HepG2 (cell line): ENCODE results near the gene CLP1. TPM values are rescaled to one million over a fixed set of nuclear protein-coding genes. Genes with fewer than 3 reads are reported as not detected.
A peak's percentile ranks its signal among the peaks of the same experiment; 100 is the strongest.

ENCODE experiments used
- CEBPG ChIP-seq: IDR thresholded peaks from 2 replicates; pipeline ENCODE4 v1.6.1; 2016
- FIP1L1 ChIP-seq: fragments of 200-400 bp; formaldehyde crosslinking; IDR thresholded peaks from 2 replicates; pipeline ENCODE4 v1.6.1; 2018; ENCODE audit warnings: low read depth, mild to moderate bottlenecking, low read length, moderate library complexity, borderline replicate concordance; ENCODE audit not compliant: insufficient read depth
- FOSL2 ChIP-seq: sonication (generic); formaldehyde crosslinking; IDR thresholded peaks from 2 replicates; pipeline ENCODE4 v1.4.0; 2020; ENCODE audit warnings: missing genetic modification reagents
- HNRNPK ChIP-seq: fragments of 200-400 bp; formaldehyde crosslinking; IDR thresholded peaks from 2 replicates; pipeline ENCODE4 v1.6.1; 2018; ENCODE audit warnings: low read length, low read depth, moderate library complexity, mild to moderate bottlenecking; ENCODE audit not compliant: poor library complexity, severe bottlenecking
- HOMEZ ChIP-seq: IDR thresholded peaks from 2 replicates; pipeline ENCODE4 v1.6.1; 2016; ENCODE audit warnings: low read depth
- MED8 ChIP-seq: sonication (generic); formaldehyde crosslinking; IDR thresholded peaks from 2 replicates; pipeline ENCODE4 v1.8.1; 2023; ENCODE audit warnings: mild to moderate bottlenecking, missing genetic modification reagents; ENCODE audit not compliant: insufficient replicate concordance
- MTF1 ChIP-seq: sonication (generic); formaldehyde crosslinking; IDR thresholded peaks from 2 replicates; pipeline ENCODE4 v1.5.0; 2020; ENCODE audit warnings: missing genetic modification reagents
- NFYC ChIP-seq: IDR thresholded peaks from 2 replicates; pipeline ENCODE4 v1.6.1; 2016; ENCODE audit warnings: missing genetic modification reagents, missing compliant biosample characterization
- NONO ChIP-seq, 2 experiments: fragments of 450-650 bp in 1 of 2; sonication (generic) in 1 of 2; formaldehyde crosslinking in 1 of 2; IDR thresholded peaks in 1 of 2; conservative IDR thresholded peaks in 1 of 2; 2 replicates each; pipeline versions ENCODE4 v1.6.1 to v1.8.0; 2017 to 2022; ENCODE audit warnings: mild to moderate bottlenecking in 1 of 2, missing genetic modification reagents in 1 of 2, moderate library complexity in 1 of 2
- PHF20 ChIP-seq: sonication (generic); formaldehyde crosslinking; IDR thresholded peaks from 2 replicates; pipeline ENCODE4 v1.5.0; 2020; ENCODE audit warnings: mild to moderate bottlenecking, missing genetic modification reagents
- THAP11 ChIP-seq: IDR thresholded peaks from 2 replicates; pipeline ENCODE4 v1.6.1; 2016; ENCODE audit warnings: missing biosample characterization, missing genetic modification reagents
- ZNF34 ChIP-seq: sonication (generic); formaldehyde crosslinking; IDR thresholded peaks from 2 replicates; pipeline ENCODE4 v1.4.0; 2020; ENCODE audit warnings: mild to moderate bottlenecking, missing genetic modification reagents, borderline replicate concordance
- ZNF484 ChIP-seq: sonication (generic); formaldehyde crosslinking; IDR thresholded peaks from 2 replicates; pipeline ENCODE4 v1.5.1; 2020; ENCODE audit warnings: mild to moderate bottlenecking, low read depth, missing genetic modification reagents, borderline replicate concordance
- ZZZ3 ChIP-seq: sonication (generic); formaldehyde crosslinking; IDR thresholded peaks from 2 replicates; pipeline ENCODE4 v1.4.0; 2020; ENCODE audit warnings: missing genetic modification reagents, mild to moderate bottlenecking, borderline replicate concordance
- polyA plus RNA-seq, 8 experiments: library from polyadenylated mRNA; depleted of rRNA in 3 of 8; stranded (reverse) in 7 of 8; unstranded in 1 of 8; fragments of >200 nt; fragmentation: Illumina TruSeq in 4 of 8; extraction: Trizol in 4 of 8; gene quantifications; 2 replicates each; pipeline versions ENCODE4 v1.2.1 to v1.2.3, GENCODE V29; 2011 to 2016; ENCODE audit warnings: low read depth in 4 of 8, missing spikeins in 1 of 8, mixed read lengths in 1 of 8; ENCODE audit not compliant: insufficient read depth in 1 of 8
- total RNA-seq, 5 experiments: library from RNA; depleted of rRNA; stranded (reverse); fragments of >200 nt; fragmentation: Illumina TruSeq; extraction: Trizol; gene quantifications; 2 replicates each; pipeline ENCODE4 v1.2.3, GENCODE V29; 2016; ENCODE audit warnings: low read depth in 1 of 5

CLP1 gene
- total and polyA plus RNA-seq, 2 of the 13 experiments (the other 11 are each of a cell fraction or from before 2014, with no cell fraction given): 14.6 to 24.8 TPM

GRCh38 chr11:57667736-57668433 lies 10.3 kb downstream of the CLP1 start, which contains the start of gene ZDHHC5 (continued):
- TF ChIP-seq ZNF484 (no peak), HNRNPK (peak; percentile 92), MED8 (CRISPR knock-in tag) (peak; percentile 38), FIP1L1 (no peak), HOMEZ (peak; percentile 60), CEBPG (no peak; the same call in 1 of the 2 replicates), PHF20 (peak; percentile 81), ZZZ3 (CRISPR knock-in tag) (peak; percentile 65; the same call in 1 of the 2 replicates), FOSL2 (CRISPR knock-in tag) (no peak), THAP11 (CRISPR knock-in tag) (peak; percentile 91), NONO (IDR thresholded peaks at IDR 0.05) (no peak), NONO (CRISPR knock-in tag; conservative IDR thresholded peaks at IDR 0.05) (peak; percentile 66), MTF1 (CRISPR knock-in tag) (no peak), NFYC (CRISPR knock-in tag) (peak; percentile 80), ZNF34 (CRISPR knock-in tag) (0 out of 2 replicates have a peak, but pooled peaks have one; percentile 63)
